Karpas-422 (cell line): ENCODE measurements around the gene C4B. TPM values are rescaled to one million over a fixed set of nuclear protein-coding genes. Genes with fewer than 3 reads are reported as not detected.

ENCODE experiments used
- DNase-seq: peaks from one replicate; pipeline ENCODE4 v3.0.0-alpha.2; 2015
- H2AFZ ChIP-seq: fragments of 200-600 bp; sonication (generic); 2 replicates; pipeline ENCODE4 v1.6.1; 2014; ENCODE audit warnings: antibody characterized with exemption, low read length, mixed read lengths
- H3K27ac ChIP-seq: fragments of 200-600 bp; sonication (generic); 2 replicates; pipeline ENCODE4 v1.5.1; 2014; ENCODE audit warnings: mild to moderate bottlenecking, low read length, moderate library complexity
- H3K27me3 ChIP-seq: fragments of 200-600 bp; sonication (generic); 2 replicates; pipeline ENCODE4 v1.6.1; 2014; ENCODE audit warnings: low read length, mixed read lengths
- H3K36me3 ChIP-seq: fragments of 200-600 bp; sonication (generic); 2 replicates; pipeline ENCODE4 v1.6.1; 2014; ENCODE audit warnings: low read length, mixed read lengths; ENCODE audit not compliant: insufficient read depth
- H3K4me1 ChIP-seq: fragments of 200-600 bp; sonication (generic); 2 replicates; pipeline ENCODE4 v1.6.1; 2014; ENCODE audit warnings: mild to moderate bottlenecking, low read length, mixed read lengths
- H3K4me2 ChIP-seq: fragments of 200-600 bp; sonication (generic); 2 replicates; pipeline ENCODE4 v1.6.1; 2014; ENCODE audit warnings: low read length, low read depth, mild to moderate bottlenecking; ENCODE audit not compliant: poor library complexity, severe bottlenecking
- H3K4me3 ChIP-seq: fragments of 200-600 bp; sonication (generic); 2 replicates; pipeline ENCODE4 v1.5.1; 2014; ENCODE audit warnings: mild to moderate bottlenecking, antibody characterized with exemption, low read length, mixed read lengths
- H3K79me2 ChIP-seq: fragments of 200-600 bp; sonication (generic); 2 replicates; pipeline ENCODE4 v1.6.1; 2014; ENCODE audit warnings: mild to moderate bottlenecking, low read length, mixed read lengths
- H3K9ac ChIP-seq: fragments of 200-600 bp; sonication (generic); 2 replicates; pipeline ENCODE4 v1.6.0; 2014; ENCODE audit warnings: low read length
- H3K9me2 ChIP-seq: fragments of 200-600 bp; sonication (generic), shearing (Covaris generic); replicated peaks from 2 replicates; pipeline ENCODE4 v1.6.0; 2014; ENCODE audit warnings: mild to moderate bottlenecking, low read length, moderate library complexity; ENCODE audit not compliant: insufficient read depth
- H3K9me3 ChIP-seq: fragments of 300-700, 200-600 bp; sonication (generic); 2 replicates; pipeline ENCODE4 v1.6.1; 2014; ENCODE audit warnings: low read length, mixed read lengths
- H4K20me1 ChIP-seq: fragments of 200-600 bp; sonication (generic); 2 replicates; pipeline ENCODE4 v1.6.1; 2014; ENCODE audit warnings: mild to moderate bottlenecking, antibody characterized with exemption, low read length, low read depth; ENCODE audit not compliant: insufficient read depth
- total RNA-seq: library from RNA; depleted of rRNA; stranded (reverse); fragments of >200 nt; shearing (Covaris generic); gene quantifications from 2 replicates; pipeline ENCODE4 v1.2.3, GENCODE V29; 2014; ENCODE audit warnings: low replicate concordance

The C4B gene
- total RNA-seq, 1 experiment from 2014 or later, result 1.9 TPM

DNA sequence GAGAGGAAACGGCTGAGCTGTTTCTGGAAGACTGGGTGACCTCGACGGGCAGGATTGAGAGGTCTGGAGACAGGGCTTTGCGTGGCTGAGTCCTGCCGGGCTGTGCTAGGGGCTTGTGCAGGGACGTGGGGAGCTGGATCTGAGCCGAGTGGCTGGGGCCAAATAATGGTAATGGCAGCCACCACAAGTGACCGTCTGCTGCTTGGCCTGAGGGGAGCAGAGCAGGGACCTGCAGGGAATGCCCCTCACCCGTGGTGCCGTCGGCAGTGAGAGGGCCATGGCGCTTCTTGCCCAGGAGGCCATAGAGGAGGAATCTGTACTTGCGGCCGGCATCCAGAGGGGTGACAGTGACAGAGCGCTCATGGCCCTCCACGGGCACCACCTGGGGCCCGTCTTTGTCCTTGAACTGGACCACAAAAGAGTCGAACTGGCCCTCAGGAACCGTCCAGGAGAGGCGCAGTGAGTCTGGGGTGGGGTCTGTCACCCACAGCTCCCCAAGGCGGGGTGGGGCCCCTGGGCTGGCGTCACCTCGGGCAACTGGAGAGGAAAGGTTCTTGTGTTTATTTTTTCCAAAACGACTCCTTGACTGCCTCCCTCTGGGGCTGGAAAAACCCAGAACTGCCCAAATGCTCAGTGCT lies 55.4 kb downstream of the C4B start:
- no peaks in the 10 kb centered on the region for H3K9me2 ChIP-seq
- H3K79me2 ChIP-seq, result no peaks in the 10 kb centered on the region
- H3K4me3 ChIP-seq, result no peak overlapping the region
- no peaks in the 10 kb centered on the region for H3K36me3 ChIP-seq
- no peak overlapping the region for H2AFZ ChIP-seq
- H3K9me3 ChIP-seq, result no peaks in the 10 kb centered on the region
- H3K4me1 ChIP-seq, result no peaks in the 10 kb centered on the region
- DNase-seq, result no peak
- H3K4me2 ChIP-seq, result no peak overlapping the region
- H3K27ac ChIP-seq, result no peak overlapping the region
- no peaks in the 10 kb centered on the region for H4K20me1 ChIP-seq
- no peaks in the 10 kb centered on the region for H3K27me3 ChIP-seq
- H3K9ac ChIP-seq, result no peak overlapping the region

GRCh38 chr6:32070814-32071543 lies 56.4 kb downstream of the C4B start:
- H2AFZ ChIP-seq, result no peak overlapping the region
- no peak for DNase-seq
- H3K27ac ChIP-seq, result no peak overlapping the region
- no peak overlapping the region for H3K4me2 ChIP-seq
- no peaks in the 10 kb centered on the region for H3K36me3 ChIP-seq
- no peaks in the 10 kb centered on the region for H4K20me1 ChIP-seq
- no peak overlapping the region for H3K4me3 ChIP-seq
- no peak overlapping the region for H3K9ac ChIP-seq
- H3K79me2 ChIP-seq, result no peaks in the 10 kb centered on the region
- no peaks in the 10 kb centered on the region for H3K9me3 ChIP-seq
- no peaks in the 10 kb centered on the region for H3K4me1 ChIP-seq
- H3K27me3 ChIP-seq, result no peaks in the 10 kb centered on the region
- no peaks in the 10 kb centered on the region for H3K9me2 ChIP-seq

GRCh38 chr6:32073101-32073500 lies 58.5 kb downstream of the C4B start:
- Histone ChIP-seq H3K4me1 (no peaks in the 10 kb centered on the region), H3K79me2 (no peaks in the 10 kb centered on the region), H3K4me2 (no peak overlapping the region), H3K9me2 (no peaks in the 10 kb centered on the region), H3K36me3 (no peaks in the 10 kb centered on the region), H3K27ac (no peak overlapping the region), H4K20me1 (no peaks in the 10 kb centered on the region), H3K9ac (no peak overlapping the region), H2AFZ (no peak overlapping the region), H3K27me3 (no peaks in the 10 kb centered on the region), H3K9me3 (no peaks in the 10 kb centered on the region), H3K4me3 (no peak overlapping the region)
- DNase-seq, result no peak

DNA sequence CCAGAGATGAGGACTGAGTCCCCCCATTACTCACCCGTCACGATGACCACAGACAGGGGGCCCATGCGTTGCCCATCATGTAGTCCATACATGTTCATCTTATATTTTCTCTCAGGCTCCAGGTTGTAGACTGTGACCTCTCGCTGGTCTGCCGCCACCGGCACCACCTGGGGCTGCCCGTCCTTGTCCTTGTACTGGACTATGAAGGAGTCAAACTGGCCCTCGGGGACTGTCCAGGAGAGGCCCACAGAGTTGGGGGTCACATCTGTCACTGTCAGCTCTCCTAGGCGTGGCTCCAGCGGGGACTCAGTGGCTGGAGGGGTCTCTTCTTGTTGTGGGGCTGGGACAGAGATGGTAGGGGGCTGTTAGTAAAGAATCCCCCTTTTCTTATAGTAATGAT lies 59.0 kb downstream of the C4B start:
- no peaks in the 10 kb centered on the region for H3K27me3 ChIP-seq
- no peak for DNase-seq
- no peak overlapping the region for H3K9ac ChIP-seq
- H3K4me3 ChIP-seq, result no peak overlapping the region
- no peaks in the 10 kb centered on the region for H3K79me2 ChIP-seq
- H4K20me1 ChIP-seq, result no peaks in the 10 kb centered on the region
- H3K36me3 ChIP-seq, result no peaks in the 10 kb centered on the region
- no peak overlapping the region for H3K27ac ChIP-seq
- H3K9me3 ChIP-seq, result no peaks in the 10 kb centered on the region
- H2AFZ ChIP-seq, result no peak overlapping the region
- H3K4me1 ChIP-seq, result no peaks in the 10 kb centered on the region
- H3K4me2 ChIP-seq, result no peak overlapping the region
- no peaks in the 10 kb centered on the region for H3K9me2 ChIP-seq

DNA sequence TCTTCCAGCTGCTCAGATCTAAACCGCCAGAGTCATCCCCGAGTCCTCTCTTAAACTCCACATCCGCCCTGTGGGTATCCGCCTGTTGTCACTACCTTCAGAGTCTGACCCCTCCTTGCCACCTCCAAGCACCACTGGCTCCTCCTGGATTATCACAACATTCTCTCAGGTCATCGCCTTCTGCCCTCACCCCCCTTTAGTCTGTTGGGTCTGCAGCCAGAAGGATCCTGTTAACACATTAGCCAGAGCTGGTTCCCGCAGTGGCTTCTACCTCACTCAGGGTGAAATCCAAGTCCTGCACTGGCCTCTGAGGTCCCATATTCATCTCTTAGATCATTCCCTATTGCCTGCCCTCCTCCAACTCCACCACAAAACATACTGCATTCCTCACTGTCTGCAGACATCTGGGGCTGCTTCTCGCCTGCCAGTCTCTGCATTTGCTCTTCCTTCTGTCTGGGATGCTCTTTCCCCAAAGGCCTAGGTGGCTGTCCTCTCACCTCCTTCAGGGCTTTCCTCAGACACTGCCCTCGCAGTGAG lies 60.5 kb downstream of the C4B start:
- H4K20me1 ChIP-seq, result no peaks in the 10 kb centered on the region
- no peak overlapping the region for H3K9ac ChIP-seq
- no peak for DNase-seq
- H3K4me3 ChIP-seq, result no peak overlapping the region
- H3K9me3 ChIP-seq, result no peaks in the 10 kb centered on the region
- H3K27ac ChIP-seq, result no peak overlapping the region
- no peaks in the 10 kb centered on the region for H3K9me2 ChIP-seq
- H3K27me3 ChIP-seq, result no peaks in the 10 kb centered on the region
- no peaks in the 10 kb centered on the region for H3K79me2 ChIP-seq
- H3K36me3 ChIP-seq, result no peaks in the 10 kb centered on the region
- H3K4me1 ChIP-seq, result no peaks in the 10 kb centered on the region
- no peak overlapping the region for H2AFZ ChIP-seq
- H3K4me2 ChIP-seq, result no peak overlapping the region

DNA sequence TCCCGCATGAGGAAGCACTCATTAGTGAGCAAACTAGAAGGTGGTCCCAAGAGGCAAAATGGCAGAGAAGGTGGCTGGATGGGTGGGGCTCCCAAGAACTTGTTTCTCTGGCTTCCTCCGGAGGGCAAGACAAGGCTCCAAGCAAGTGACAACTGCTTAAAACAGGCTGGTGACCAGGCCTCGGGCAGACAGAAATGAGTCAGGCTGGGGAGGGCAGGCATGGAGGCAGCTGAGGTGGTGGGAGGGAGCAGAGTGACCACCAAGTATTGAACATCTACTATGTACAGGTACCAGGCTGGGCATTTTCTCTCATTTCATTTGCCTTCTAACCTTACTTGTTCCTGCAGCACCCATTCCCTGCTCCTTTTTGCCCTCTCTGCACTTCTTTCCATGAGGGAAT lies 61.2 kb downstream of the C4B start:
- H3K9me2 ChIP-seq, result no peaks in the 10 kb centered on the region
- no peaks in the 10 kb centered on the region for H3K27me3 ChIP-seq
- H3K4me3 ChIP-seq, result no peak overlapping the region
- no peak overlapping the region for H3K4me2 ChIP-seq
- H2AFZ ChIP-seq, result no peak overlapping the region
- no peak overlapping the region for H3K27ac ChIP-seq
- H3K36me3 ChIP-seq, result no peaks in the 10 kb centered on the region
- H3K9ac ChIP-seq, result no peak overlapping the region
- no peaks in the 10 kb centered on the region for H4K20me1 ChIP-seq
- DNase-seq, result no peak
- no peaks in the 10 kb centered on the region for H3K9me3 ChIP-seq
- H3K4me1 ChIP-seq, result no peaks in the 10 kb centered on the region
- no peaks in the 10 kb centered on the region for H3K79me2 ChIP-seq

DNA sequence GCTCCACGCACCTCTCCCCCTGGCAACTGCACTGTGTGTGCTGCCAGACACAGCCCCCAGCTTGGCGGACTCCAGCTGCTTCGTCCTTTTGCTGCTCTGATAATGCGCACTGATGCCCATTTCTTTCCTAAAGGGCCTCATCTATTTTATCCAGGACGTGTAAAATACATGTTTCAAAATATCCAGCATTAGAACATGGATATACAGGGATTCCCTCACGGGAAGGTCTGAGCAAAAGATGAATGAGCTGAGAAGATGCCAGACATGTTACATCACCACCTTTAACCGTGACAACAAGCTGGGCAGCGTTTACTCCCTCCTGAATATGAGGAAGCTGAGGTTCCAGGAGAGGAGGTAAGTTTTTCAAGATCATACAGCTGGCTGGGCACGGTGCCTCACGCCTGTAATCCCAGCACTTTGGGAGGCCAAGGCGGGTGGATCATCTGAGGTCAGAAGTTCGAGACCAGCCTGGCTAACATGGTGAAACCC lies 61.8 kb downstream of the C4B start:
- Histone ChIP-seq H3K4me3 (no peak overlapping the region), H3K36me3 (no peaks in the 10 kb centered on the region), H4K20me1 (no peaks in the 10 kb centered on the region), H3K9me2 (no peaks in the 10 kb centered on the region), H3K27me3 (no peaks in the 10 kb centered on the region), H3K9ac (no peak overlapping the region), H3K4me1 (no peaks in the 10 kb centered on the region), H3K79me2 (no peaks in the 10 kb centered on the region), H3K4me2 (no peak overlapping the region), H3K9me3 (no peaks in the 10 kb centered on the region), H2AFZ (no peak overlapping the region), H3K27ac (no peak overlapping the region)
- DNase-seq, result no peak

DNA sequence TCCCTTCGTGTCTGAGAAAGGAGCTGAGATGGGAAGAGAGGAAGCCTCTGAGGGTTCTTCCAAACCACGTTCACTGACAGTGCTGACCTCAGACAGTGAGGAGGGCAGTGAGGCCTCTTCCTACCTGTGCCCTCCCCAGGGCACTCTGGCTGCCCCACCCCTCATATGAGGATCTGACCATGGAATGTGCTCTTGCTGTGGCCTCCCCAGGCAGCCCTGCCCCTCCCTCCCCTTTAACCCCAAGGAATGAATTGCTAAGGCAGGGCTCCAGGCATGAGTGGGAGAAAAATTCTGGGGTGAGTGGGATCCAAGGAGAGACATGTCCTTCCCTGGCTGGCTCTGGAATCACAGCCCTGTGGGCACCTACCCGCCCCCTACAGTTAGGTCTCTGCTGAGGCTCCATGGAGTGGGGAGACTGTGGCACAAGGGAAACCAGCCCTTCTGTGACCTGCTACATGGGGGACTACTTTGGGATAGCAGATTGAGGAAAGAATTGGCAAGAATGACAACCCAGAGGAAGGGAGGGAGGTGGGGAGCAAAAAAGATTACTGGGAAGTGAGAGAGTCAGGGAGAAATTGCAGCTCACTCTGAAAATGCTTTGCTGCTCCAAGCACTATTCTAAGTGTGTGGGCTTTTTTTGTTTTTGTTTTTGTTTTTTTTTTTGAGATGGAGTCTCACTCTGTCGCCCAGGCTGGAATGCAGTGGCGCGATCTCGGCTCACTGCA lies 65.1 kb downstream of the C4B start:
- Histone ChIP-seq H3K9ac (no peak overlapping the region), H4K20me1 (no peaks in the 10 kb centered on the region), H2AFZ (no peak overlapping the region), H3K79me2 (no peaks in the 10 kb centered on the region), H3K9me2 (no peaks in the 10 kb centered on the region), H3K27ac (no peak overlapping the region), H3K4me2 (no peak overlapping the region), H3K4me3 (no peak overlapping the region), H3K4me1 (no peaks in the 10 kb centered on the region), H3K9me3 (no peaks in the 10 kb centered on the region), H3K27me3 (no peaks in the 10 kb centered on the region), H3K36me3 (no peaks in the 10 kb centered on the region)
- DNase-seq, result no peak
